ENCODE results near the gene NTRK3. TPM values are rescaled to one million over a fixed set of nuclear protein-coding genes. Genes with fewer than 3 reads are reported as not detected.

NTRK3 gene
- total RNA-seq, 1 donor from 2014 or later: not detected

DNA sequence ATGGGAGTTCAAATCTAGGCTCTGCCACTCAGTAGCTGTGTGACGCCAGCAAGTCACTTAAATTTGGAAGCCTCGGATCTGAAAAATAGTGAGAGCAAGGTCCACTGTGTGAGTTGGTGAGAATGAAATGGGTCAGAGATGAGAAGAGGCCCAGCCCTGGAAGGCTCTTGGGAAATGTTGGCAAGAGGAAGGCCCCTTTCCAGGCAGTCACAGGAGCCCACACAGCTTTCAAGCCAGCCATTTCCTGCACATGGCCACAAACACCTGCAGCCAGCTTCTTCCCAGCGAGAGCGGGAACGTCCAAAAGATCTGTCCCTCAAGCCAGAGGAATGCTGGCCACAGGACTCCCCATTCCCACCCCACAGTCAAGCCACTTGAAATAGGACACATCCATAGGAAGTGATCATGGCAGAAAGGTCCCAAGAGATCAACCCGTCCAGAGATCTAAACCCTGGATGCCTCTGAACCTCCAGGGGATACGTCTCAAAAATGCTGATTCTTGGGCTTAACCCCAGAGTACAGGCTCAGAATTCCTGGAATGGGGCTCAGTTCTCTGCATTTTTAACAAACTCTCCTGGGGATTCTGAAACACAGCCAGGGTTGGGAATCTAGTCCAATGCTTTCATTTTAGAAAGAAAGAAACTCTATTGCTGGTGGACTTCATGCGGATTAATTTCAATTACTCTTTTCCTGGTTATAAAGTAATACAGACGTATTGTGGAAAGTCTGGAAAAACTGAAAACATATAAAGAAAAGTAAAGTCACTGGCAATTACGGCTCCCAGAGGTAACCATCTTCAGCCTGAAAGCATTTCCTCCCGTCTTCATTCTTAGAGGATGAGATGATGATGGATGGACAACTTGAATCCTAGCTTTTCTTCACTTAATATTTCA, 35.9 kb downstream of the NTRK3 start:
- Mint-ChIP-seq H3K4me1 (ENCODE audit: unreplicated experiment) (no peaks in the 10 kb centered on the region), H3K36me3 (ENCODE audit: unreplicated experiment) (no peaks in the 10 kb centered on the region), H3K4me3 (ENCODE audit: unreplicated experiment) (no peak overlapping the region), H3K27ac (ENCODE audit: unreplicated experiment) (no peak overlapping the region), H3K27me3 (ENCODE audit: unreplicated experiment) (no peaks in the 10 kb centered on the region), H3K9me3 (ENCODE audit: unreplicated experiment) (peaks cover 13% of the 10 kb centered on the region)
- DNase-seq (ENCODE audit: extremely low spot score, unreplicated experiment): no peak
- TF ChIP-seq, protein P1, sequence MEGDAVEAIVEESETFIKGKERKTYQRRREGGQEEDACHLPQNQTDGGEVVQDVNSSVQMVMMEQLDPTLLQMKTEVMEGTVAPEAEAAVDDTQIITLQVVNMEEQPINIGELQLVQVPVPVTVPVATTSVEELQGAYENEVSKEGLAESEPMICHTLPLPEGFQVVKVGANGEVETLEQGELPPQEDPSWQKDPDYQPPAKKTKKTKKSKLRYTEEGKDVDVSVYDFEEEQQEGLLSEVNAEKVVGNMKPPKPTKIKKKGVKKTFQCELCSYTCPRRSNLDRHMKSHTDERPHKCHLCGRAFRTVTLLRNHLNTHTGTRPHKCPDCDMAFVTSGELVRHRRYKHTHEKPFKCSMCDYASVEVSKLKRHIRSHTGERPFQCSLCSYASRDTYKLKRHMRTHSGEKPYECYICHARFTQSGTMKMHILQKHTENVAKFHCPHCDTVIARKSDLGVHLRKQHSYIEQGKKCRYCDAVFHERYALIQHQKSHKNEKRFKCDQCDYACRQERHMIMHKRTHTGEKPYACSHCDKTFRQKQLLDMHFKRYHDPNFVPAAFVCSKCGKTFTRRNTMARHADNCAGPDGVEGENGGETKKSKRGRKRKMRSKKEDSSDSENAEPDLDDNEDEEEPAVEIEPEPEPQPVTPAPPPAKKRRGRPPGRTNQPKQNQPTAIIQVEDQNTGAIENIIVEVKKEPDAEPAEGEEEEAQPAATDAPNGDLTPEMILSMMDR (IDR thresholded peaks at IDR 0.05): no peak

DNA sequence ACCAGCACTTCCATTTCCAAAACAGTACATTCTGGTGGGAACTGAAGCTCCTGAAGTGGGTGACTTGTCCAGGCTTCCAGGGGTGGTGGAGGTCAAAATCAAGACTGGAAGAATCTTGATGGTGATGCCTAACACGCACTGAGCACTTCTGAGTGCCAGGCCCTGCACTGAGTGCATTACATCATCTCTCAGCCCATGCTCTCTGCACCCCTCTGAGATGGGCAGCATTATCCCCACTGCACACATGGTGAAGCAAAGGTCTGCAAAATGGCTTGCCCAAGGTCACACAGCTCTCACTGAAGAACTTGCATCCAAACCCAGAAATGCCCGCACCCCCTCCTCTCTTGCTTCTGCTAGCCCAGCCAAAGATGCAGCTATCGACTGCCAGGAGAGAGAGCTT, 36.9 kb downstream of the NTRK3 start:
- TF ChIP-seq, protein P1 (IDR thresholded peaks at IDR 0.05): no peak
- H3K9me3 Mint-ChIP-seq (ENCODE audit: unreplicated experiment): peaks cover 13% of the 10 kb centered on the region
- H3K27me3 Mint-ChIP-seq (ENCODE audit: unreplicated experiment): no peaks in the 10 kb centered on the region
- no peak for DNase-seq (ENCODE audit: extremely low spot score, unreplicated experiment)
- no peaks in the 10 kb centered on the region for H3K36me3 Mint-ChIP-seq (ENCODE audit: unreplicated experiment)
- H3K27ac Mint-ChIP-seq (ENCODE audit: unreplicated experiment): no peak overlapping the region
- no peak overlapping the region for H3K4me3 Mint-ChIP-seq (ENCODE audit: unreplicated experiment)
- H3K4me1 Mint-ChIP-seq (ENCODE audit: unreplicated experiment): no peaks in the 10 kb centered on the region

DNA sequence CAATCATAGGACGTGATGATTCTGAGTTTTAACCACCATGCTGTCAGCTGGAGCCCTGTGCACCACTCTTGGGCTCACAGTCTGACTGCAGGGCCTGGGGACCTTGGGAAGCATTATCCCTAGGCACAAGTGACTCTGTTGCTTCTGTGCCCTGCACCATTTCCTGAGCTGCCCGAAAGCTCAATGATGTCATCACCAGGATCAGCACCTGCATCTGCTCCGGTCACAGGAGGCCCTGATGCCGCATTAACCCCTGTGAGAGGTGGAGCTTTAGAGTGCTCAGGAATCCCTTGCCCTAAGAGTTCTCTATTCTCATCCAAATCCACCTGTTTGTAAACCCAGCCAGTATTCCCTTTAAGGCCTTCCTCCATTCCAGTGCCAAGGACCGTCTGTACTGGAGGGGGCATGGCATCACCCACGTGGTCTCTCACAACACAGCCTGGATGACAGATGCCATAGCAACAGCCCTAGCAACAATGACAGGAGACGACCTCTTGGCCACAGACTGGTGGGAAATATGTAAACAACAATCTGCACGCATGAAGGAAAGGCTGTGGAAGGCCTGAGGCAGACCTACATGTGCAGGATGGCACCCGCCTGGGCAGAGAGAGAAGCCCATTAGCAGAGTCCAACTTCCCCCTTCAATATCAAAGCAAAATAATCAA, 37.9 kb downstream of the NTRK3 start:
- Mint-ChIP-seq H3K36me3 (ENCODE audit: unreplicated experiment) (no peaks in the 10 kb centered on the region), H3K4me3 (ENCODE audit: unreplicated experiment) (no peak overlapping the region), H3K27me3 (ENCODE audit: unreplicated experiment) (no peaks in the 10 kb centered on the region), H3K27ac (ENCODE audit: unreplicated experiment) (no peak overlapping the region), H3K4me1 (ENCODE audit: unreplicated experiment) (no peaks in the 10 kb centered on the region), H3K9me3 (ENCODE audit: unreplicated experiment) (peaks cover 13% of the 10 kb centered on the region)
- TF ChIP-seq, protein P1 (IDR thresholded peaks at IDR 0.05): no peak
- no peak for DNase-seq (ENCODE audit: extremely low spot score, unreplicated experiment)

DNA sequence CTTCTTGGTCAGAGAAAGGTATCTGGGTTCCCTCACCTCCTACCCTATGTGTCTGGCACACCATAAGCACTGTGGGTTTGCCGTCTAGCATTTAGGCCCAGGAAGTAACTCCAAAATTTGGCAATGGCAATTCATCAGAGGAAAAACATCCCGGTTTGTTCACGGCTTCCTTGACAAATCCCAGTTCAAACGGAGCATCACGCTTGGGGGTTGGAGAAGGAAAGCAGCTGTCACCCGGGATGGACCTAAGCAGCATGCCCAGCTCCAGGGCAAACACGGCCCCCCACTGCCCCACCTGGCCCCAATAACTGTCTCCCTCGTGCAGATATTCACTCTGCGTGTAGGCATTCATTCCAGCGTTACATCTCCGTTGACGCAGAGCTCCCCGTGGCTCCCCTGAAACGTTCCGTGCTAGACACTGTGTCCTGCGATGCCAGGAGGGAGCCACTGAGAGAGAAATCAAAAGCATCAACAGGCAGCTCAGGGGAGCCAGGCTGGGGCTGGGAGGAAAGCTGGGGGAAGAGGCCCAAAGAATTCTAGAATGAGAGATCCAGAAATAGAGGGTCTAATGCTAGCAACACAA, 41.4 kb downstream of the NTRK3 start:
- H3K27ac Mint-ChIP-seq (ENCODE audit: unreplicated experiment): no peak overlapping the region
- H3K4me3 Mint-ChIP-seq (ENCODE audit: unreplicated experiment): no peak overlapping the region
- no peaks in the 10 kb centered on the region for H3K27me3 Mint-ChIP-seq (ENCODE audit: unreplicated experiment)
- H3K36me3 Mint-ChIP-seq (ENCODE audit: unreplicated experiment): no peaks in the 10 kb centered on the region
- peaks cover 13% of the 10 kb centered on the region for H3K9me3 Mint-ChIP-seq (ENCODE audit: unreplicated experiment)
- H3K4me1 Mint-ChIP-seq (ENCODE audit: unreplicated experiment): no peaks in the 10 kb centered on the region
- TF ChIP-seq, protein P1 (IDR thresholded peaks at IDR 0.05): no peak
- no peak for DNase-seq (ENCODE audit: extremely low spot score, unreplicated experiment)

DNA sequence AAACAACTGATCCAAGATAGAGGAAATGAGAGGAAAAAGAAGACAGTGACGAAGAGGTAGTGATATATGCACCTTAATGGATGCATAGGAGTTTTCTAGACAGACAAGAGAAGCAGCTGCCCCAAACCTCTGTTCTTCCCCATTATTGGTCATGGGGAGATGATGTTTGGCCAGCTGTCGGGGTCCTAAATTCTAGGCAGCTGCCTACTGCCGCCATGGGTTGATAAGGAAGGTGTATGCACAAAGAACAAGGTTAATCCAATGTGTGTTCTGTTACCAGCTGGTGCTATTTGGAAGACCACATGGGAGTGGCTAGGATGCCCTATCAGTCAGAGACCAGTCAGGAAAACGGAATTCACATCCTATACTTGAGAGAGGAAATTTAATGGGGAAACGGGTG, 47.4 kb downstream of the NTRK3 start:
- Mint-ChIP-seq H3K27ac (ENCODE audit: unreplicated experiment) (no peak overlapping the region), H3K27me3 (ENCODE audit: unreplicated experiment) (no peaks in the 10 kb centered on the region), H3K36me3 (ENCODE audit: unreplicated experiment) (no peaks in the 10 kb centered on the region), H3K4me1 (ENCODE audit: unreplicated experiment) (no peaks in the 10 kb centered on the region), H3K4me3 (ENCODE audit: unreplicated experiment) (no peak overlapping the region), H3K9me3 (ENCODE audit: unreplicated experiment) (peaks cover 17% of the 10 kb centered on the region)
- TF ChIP-seq, protein P1 (IDR thresholded peaks at IDR 0.05): no peak
- no peak for DNase-seq (ENCODE audit: extremely low spot score, unreplicated experiment)

Measured in osteocyte (in vitro differentiated cells).